Gastrocnemius medialis (tissue), 4 donors: ENCODE results near the gene CCDC85B.

ENCODE experiments used
- CTCF ChIP-seq, 5 experiments: fragments of 450-650 bp in 3 of 5; fragments of 200-600 bp in 2 of 5; sonication (generic) in 2 of 5; IDR thresholded peaks in 4 of 5; conservative IDR thresholded peaks in 1 of 5; 1 replicate in 4 of 5; 2 replicates in 1 of 5; pipeline ENCODE4 v1.5.1; 2016 to 2019; ENCODE audit warnings: antibody characterized with exemption in 5 of 5, mild to moderate bottlenecking in 3 of 5, moderate library complexity in 3 of 5
- POLR2A ChIP-seq, 2 donors: fragments of 450-650 bp; IDR thresholded peaks; one replicate each; pipeline ENCODE4 v1.6.1; 2017; ENCODE audit warnings: antibody characterized with exemption in 2 of 2, mild to moderate bottlenecking in 2 of 2, moderate library complexity in 2 of 2

GRCh38 chr11:65921876-65922275 lies 31.4 kb downstream of the CCDC85B start:
- TF ChIP-seq CTCF (IDR thresholded peaks at IDR 0.05 in 4 of 5, conservative IDR thresholded peaks at IDR 0.05 in 1 of 5): no peak
- no peak for TF ChIP-seq POLR2A (IDR thresholded peaks at IDR 0.05)
